Sciatic nerve (tissue), 1 donor: ENCODE measurements around the gene PMP22. TPM values are rescaled to one million over a fixed set of nuclear protein-coding genes. Genes with fewer than 3 reads are reported as not detected.

Experiments used
- microRNA-seq: library from miRNA; unstranded; fragments of <30 nt; microRNA quantifications from one replicate; pipeline ENCODE4 v1.2.0, GENCODE V29; 2020
- total RNA-seq: library from RNA; stranded (reverse); fragmentation: NEBNext Ultra II Directional; extraction: Animal tissue kit (Norgen Biotek cat#: 25700); gene quantifications from one replicate; pipeline ENCODE4 v1.2.1, GENCODE V29; 2021
- donor health status: DM: no; HTN: no; CAD: no.

Gene PMP22
- total RNA-seq, 1 donor from 2014 or later = 2,465 TPM

Small RNA genes within 50 kb of the gene (microRNA-seq; reads per million reads assigned to microRNA genes)
- gene MIR4731 = 10.9 reads per million, percentile 26 among the genes with 10 or more reads in this experiment

Other genes with a start within 250 kb of the PMP22 start
- 3.5 TPM for gene TEKT3, start 76.3 kb upstream of the PMP22 start, total RNA-seq
- 14.7 TPM for gene CDRT4, start 202.3 kb upstream of the PMP22 start, total RNA-seq